Astrocyte (in vitro differentiated cells and primary cell): ENCODE measurements around the gene FNDC3B.

ENCODE experiments used
- EZH2 ChIP-seq: IDR thresholded peaks from 2 replicates; pipeline ENCODE4 v1.6.1; 2012; ENCODE audit warnings: mild to moderate bottlenecking, low read length, inconsistent platforms; ENCODE audit not compliant: insufficient read depth
- TF ChIP-seq, protein P1 (sequence below): IDR thresholded peaks from 2 replicates; pipeline ENCODE4 v1.5.1; 2011; ENCODE audit warnings: low read depth, mild to moderate bottlenecking, inconsistent platforms, low read length, moderate library complexity; ENCODE audit not compliant: insufficient read depth

DNA sequence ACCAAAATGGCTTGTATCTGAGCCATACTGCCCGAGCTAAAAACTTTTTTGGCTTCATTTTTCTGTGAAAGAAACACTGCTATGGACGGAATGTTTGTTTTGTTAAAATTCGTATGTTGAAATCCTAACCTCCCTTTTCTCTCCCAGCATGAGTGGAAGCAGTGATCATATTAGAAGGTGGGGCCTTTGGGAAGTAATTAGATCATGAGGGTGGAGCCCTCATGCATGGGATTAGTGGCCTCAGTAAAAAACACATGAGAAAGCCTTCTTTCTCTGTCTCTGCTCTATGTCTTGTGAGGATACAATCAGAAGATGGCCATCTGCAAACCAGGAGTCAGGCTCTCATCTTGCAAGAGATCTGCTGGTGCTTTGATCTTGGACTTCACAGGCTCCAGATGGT is 7.4 kb upstream of the FNDC3B start:
- TF ChIP-seq, protein P1, sequence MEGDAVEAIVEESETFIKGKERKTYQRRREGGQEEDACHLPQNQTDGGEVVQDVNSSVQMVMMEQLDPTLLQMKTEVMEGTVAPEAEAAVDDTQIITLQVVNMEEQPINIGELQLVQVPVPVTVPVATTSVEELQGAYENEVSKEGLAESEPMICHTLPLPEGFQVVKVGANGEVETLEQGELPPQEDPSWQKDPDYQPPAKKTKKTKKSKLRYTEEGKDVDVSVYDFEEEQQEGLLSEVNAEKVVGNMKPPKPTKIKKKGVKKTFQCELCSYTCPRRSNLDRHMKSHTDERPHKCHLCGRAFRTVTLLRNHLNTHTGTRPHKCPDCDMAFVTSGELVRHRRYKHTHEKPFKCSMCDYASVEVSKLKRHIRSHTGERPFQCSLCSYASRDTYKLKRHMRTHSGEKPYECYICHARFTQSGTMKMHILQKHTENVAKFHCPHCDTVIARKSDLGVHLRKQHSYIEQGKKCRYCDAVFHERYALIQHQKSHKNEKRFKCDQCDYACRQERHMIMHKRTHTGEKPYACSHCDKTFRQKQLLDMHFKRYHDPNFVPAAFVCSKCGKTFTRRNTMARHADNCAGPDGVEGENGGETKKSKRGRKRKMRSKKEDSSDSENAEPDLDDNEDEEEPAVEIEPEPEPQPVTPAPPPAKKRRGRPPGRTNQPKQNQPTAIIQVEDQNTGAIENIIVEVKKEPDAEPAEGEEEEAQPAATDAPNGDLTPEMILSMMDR, result no peak
- TF ChIP-seq EZH2, result no peak
